Activated T-helper 1 cell treated with anti-CD3 and anti-CD28 coated beads, Interleukin-12 subunit alpha, Interleukin-12 subunit beta, Interleukin-2, Interleukin-4 antibody, amounts not matched to agents 30 ng/mL and 10 ng/mL and 1 ng/mL, durations not matched to agents 14 hours and 24 hours and 36 hours (primary cell): Measurements from ENCODE around the gene SMS. TPM values are rescaled to one million over a fixed set of nuclear protein-coding genes. Genes with fewer than 3 reads are reported as not detected.
A peak's percentile ranks its signal among the peaks of the same experiment; 100 is the strongest.

ENCODE experiments used
- DNase-seq: peaks from one replicate; pipeline ENCODE4 v3.0.0; 2021; ENCODE audit warnings: low spot score
- H3K27ac Mint-ChIP-seq: one replicate; pipeline ENCODE4 v1.8.0; 2021; ENCODE audit warnings: mild to moderate bottlenecking, mixed read lengths
- H3K27me3 Mint-ChIP-seq: one replicate; pipeline ENCODE4 v1.8.0; 2022; ENCODE audit warnings: mild to moderate bottlenecking, moderate library complexity, mixed read lengths; ENCODE audit not compliant: insufficient read depth
- H3K36me3 Mint-ChIP-seq: one replicate; pipeline ENCODE4 v1.8.0; 2021; ENCODE audit warnings: low read depth, mixed read lengths
- H3K4me1 Mint-ChIP-seq: one replicate; pipeline ENCODE4 v1.8.0; 2021; ENCODE audit warnings: low read depth, mixed read lengths
- H3K4me3 Mint-ChIP-seq: one replicate; pipeline ENCODE4 v1.8.0; 2021; ENCODE audit warnings: mild to moderate bottlenecking, moderate library complexity, mixed read lengths
- H3K9me3 Mint-ChIP-seq: one replicate; pipeline ENCODE4 v1.8.0; 2021; ENCODE audit warnings: mixed read lengths
- intact Hi-C: fragments of 100-400 bp; cut with micrococcal nuclease; formaldehyde crosslinking; loops from one replicate; pipeline ENCODE4 v1.15.1; 2024
- total RNA-seq: library from RNA; stranded (reverse); gene quantifications from 2 replicates; pipeline ENCODE4 v1.2.3, GENCODE V29; 2022

The SMS gene
- total RNA-seq, 1 donor from 2014 or later = 144 TPM

GRCh38 chrX:21956783-21957182 is 16.3 kb downstream of the SMS start:
- intact Hi-C loops = no loop called here
- Mint-ChIP-seq H3K27ac (no peak overlapping the region), H3K36me3 (peaks cover 11% of the 10 kb centered on the region), H3K27me3 (no peaks in the 10 kb centered on the region), H3K4me1 (peaks cover 45% of the 10 kb centered on the region), H3K4me3 (no peak overlapping the region), H3K9me3 (no peaks in the 10 kb centered on the region)
- no peak for DNase-seq

- Mint-ChIP-seq H3K9me3 (no peaks in the 10 kb centered on the region), H3K4me3 (no peak overlapping the region)
Observed at GRCh38 chrX:21958187-21958586, 17.7 kb downstream of the SMS start.

GRCh38 chrX:21958916-21959315 is 18.4 kb downstream of the SMS start:
- Mint-ChIP-seq H3K27me3 (no peaks in the 10 kb centered on the region), H3K27ac (no peak overlapping the region), H3K9me3 (no peaks in the 10 kb centered on the region), H3K4me3 (no peak overlapping the region), H3K36me3 (peaks cover 8% of the 10 kb centered on the region), H3K4me1 (peaks cover 44% of the 10 kb centered on the region)
- no peak for DNase-seq
- intact Hi-C loops = no loop called here

More at GRCh38 chrX:21958187-21958586, 17.7 kb downstream of the SMS start:
- Mint-ChIP-seq H3K36me3 (peaks cover 8% of the 10 kb centered on the region), H3K27me3 (no peaks in the 10 kb centered on the region), H3K4me1 (peaks cover 45% of the 10 kb centered on the region), H3K27ac (no peak overlapping the region)
- DNase-seq = no peak
- intact Hi-C loops = no loop called here

DNA sequence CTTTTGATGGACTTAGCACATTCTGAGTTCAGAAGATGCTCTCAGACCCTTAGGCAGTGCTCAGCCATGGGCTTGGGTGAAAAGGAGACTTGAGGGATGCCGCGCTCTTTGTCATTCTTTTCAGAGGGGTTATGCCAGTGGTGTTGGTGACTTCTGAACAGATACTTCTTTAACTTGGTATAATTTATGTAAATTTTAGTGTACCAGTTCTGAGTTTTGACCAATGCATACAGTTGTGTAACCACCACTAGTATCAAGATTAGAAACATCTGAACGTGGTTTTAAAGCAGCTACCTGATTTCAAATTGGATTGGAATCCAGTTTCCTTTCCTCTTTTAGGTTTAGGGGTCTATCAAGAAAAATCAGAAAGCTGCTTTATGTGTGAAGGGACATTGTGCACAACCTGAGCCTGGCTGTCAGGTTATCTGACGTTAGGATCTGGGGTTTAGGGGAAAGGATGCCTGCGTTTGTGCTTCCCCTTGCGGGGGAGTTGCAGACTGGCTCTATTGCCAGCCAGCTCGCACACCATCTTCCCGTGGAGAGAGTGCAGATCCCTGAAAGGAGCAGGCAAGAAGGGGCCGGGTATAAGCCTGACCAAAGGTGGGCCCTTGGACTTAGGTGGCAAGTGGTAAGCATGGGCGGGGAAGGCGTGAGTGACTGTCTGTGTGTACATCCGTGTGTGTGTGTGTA is 19.0 kb downstream of the SMS start:
- H3K9me3 Mint-ChIP-seq = no peaks in the 10 kb centered on the region
- intact Hi-C loops = no loop called here
- H3K27ac Mint-ChIP-seq = peak overlapping the region; percentile 40
- no peak for DNase-seq
- no peaks in the 10 kb centered on the region for H3K27me3 Mint-ChIP-seq
- peaks cover 8% of the 10 kb centered on the region for H3K36me3 Mint-ChIP-seq
- H3K4me1 Mint-ChIP-seq = peaks cover 44% of the 10 kb centered on the region
- H3K4me3 Mint-ChIP-seq = peak overlapping the region; percentile 1

DNA sequence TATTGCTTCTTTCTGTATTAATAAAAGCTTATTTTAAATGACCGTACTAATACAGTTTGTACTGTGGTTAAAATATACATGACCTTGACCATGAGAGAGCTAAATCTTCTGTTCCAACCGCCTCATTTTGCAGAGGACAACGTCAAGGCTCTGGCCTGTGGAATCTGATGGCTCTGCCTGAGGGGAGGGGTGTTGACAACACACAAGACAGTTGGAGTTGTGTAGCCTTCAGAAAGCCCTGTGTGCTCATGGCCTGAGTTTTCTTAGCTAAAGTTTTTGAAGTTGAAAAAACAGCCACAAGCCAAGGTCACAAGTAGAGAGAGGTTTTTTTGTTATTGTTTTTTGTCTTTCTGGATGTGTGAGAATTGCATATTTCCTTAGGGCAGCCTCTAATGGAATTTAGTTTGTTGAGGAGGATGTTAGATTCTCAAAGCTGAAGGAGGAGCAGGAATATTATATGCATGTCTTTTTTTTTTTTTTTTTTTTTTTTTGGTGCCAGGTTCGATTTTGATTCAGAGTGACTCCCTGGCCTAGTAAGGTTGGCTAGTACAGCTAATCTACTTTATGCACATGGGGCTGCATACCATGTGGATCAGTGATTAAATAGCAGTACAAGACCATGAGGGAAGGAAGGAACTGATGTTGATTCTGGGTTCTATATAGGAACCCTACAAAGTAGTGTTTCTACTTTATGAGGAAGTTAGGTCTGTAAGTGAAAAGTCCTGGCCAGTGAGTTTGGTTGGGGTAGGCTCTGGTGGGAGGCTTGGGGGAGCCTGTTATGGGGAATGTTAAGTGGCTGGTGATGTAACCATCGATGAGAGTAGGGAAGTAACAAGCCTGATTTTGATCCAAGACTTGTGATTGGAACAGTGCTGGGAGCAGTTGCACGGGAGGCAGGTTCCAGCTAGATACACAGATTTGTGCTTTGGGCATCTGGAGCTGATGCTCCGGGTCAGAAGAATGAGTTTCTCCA is 20.3 kb downstream of the SMS start:
- peak overlapping the region; percentile 64 for H3K27ac Mint-ChIP-seq
- H3K36me3 Mint-ChIP-seq = peaks cover 5% of the 10 kb centered on the region
- DNase-seq = no peak
- intact Hi-C loops = no loop called here
- H3K9me3 Mint-ChIP-seq = no peaks in the 10 kb centered on the region
- no peaks in the 10 kb centered on the region for H3K27me3 Mint-ChIP-seq
- H3K4me3 Mint-ChIP-seq = no peak overlapping the region
- peaks cover 37% of the 10 kb centered on the region for H3K4me1 Mint-ChIP-seq

DNA sequence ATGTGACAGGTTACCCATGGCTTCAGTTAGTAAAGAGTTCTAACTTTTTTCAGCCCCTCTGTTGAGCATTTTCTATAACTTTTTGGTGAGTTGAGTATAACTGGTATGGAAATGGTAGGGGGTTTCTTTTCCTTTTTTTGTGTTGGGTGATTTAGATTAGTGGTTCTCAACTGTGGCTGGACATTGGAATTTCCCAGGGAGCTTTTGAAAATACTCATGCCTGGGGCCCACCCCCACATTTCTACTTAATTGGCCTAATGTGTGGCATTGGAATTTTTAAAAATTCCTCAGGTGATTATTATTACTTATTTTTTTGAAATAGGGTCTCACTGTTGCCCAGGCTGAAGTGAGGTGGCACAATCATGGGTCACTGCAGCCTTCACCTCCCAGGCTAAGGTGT is 21.9 kb downstream of the SMS start:
- Mint-ChIP-seq H3K9me3 (no peaks in the 10 kb centered on the region), H3K27me3 (no peaks in the 10 kb centered on the region), H3K4me1 (peaks cover 37% of the 10 kb centered on the region), H3K27ac (no peak overlapping the region), H3K36me3 (peaks cover 14% of the 10 kb centered on the region), H3K4me3 (no peak overlapping the region)
- no peak for DNase-seq
- intact Hi-C loops = no loop called here

GRCh38 chrX:21963269-21963668 is 22.8 kb downstream of the SMS start:
- intact Hi-C loops = no loop called here
- Mint-ChIP-seq H3K4me1 (peaks cover 30% of the 10 kb centered on the region), H3K4me3 (no peak overlapping the region), H3K27ac (no peak overlapping the region), H3K27me3 (no peaks in the 10 kb centered on the region), H3K36me3 (peaks cover 16% of the 10 kb centered on the region), H3K9me3 (no peaks in the 10 kb centered on the region)
- DNase-seq = no peak

GRCh38 chrX:21963731-21964405 is 23.4 kb downstream of the SMS start:
- H3K4me1 Mint-ChIP-seq = peaks cover 28% of the 10 kb centered on the region
- no peaks in the 10 kb centered on the region for H3K9me3 Mint-ChIP-seq
- DNase-seq = no peak
- intact Hi-C loops = no loop called here
- H3K27ac Mint-ChIP-seq = no peak overlapping the region
- no peaks in the 10 kb centered on the region for H3K27me3 Mint-ChIP-seq
- peaks cover 16% of the 10 kb centered on the region for H3K36me3 Mint-ChIP-seq
- no peak overlapping the region for H3K4me3 Mint-ChIP-seq

- DNase-seq = no peak
- Mint-ChIP-seq H3K27me3 (no peaks in the 10 kb centered on the region), H3K36me3 (peaks cover 17% of the 10 kb centered on the region), H3K27ac (no peak overlapping the region), H3K4me3 (no peak overlapping the region), H3K4me1 (peaks cover 8% of the 10 kb centered on the region), H3K9me3 (no peaks in the 10 kb centered on the region)
- intact Hi-C loops = no loop called here
Observed at GRCh38 chrX:21966866-21967265, 26.4 kb downstream of the SMS start.

- no peak for DNase-seq
- Mint-ChIP-seq H3K4me3 (no peak overlapping the region), H3K36me3 (peaks cover 26% of the 10 kb centered on the region), H3K27ac (no peak overlapping the region), H3K27me3 (no peaks in the 10 kb centered on the region), H3K4me1 (peaks cover 19% of the 10 kb centered on the region), H3K9me3 (no peaks in the 10 kb centered on the region)
- intact Hi-C loops = no loop called here
Observed at GRCh38 chrX:21968333-21968732, 27.8 kb downstream of the SMS start.

DNA sequence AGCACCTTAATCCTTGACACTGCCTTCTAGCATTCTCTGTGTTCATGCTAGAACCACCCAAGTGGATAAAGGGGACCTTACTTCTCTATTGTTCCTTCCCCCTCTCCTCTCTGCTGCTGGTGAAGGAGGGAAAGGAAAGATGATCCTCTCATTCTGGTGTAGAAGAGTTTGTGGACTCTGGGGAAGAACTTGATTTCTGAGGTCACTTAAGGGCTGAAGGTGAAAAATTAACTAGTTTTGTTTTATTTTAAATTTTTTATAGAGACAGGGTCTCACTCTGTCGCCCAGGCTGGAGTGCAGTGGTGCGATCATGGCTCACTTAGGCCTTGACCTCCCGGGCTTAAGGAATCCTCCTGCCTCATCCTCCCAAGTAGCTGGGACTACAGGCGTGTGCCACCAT is 29.8 kb downstream of the SMS start:
- no peak for DNase-seq
- Mint-ChIP-seq H3K4me1 (peaks cover 34% of the 10 kb centered on the region), H3K27me3 (no peaks in the 10 kb centered on the region), H3K36me3 (peaks cover 35% of the 10 kb centered on the region), H3K4me3 (no peak overlapping the region), H3K27ac (peak overlapping the region; percentile 52), H3K9me3 (no peaks in the 10 kb centered on the region)
- intact Hi-C loops = loop anchor here (5.0 to 10.0 kb wide), 2 partner anchors 596 to 1443 kb away; partner anchors contain the start of gene CNKSR2

GRCh38 chrX:21972046-21972445 is 31.5 kb downstream of the SMS start:
- Mint-ChIP-seq H3K4me3 (peak overlapping the region; percentile 19), H3K27me3 (no peaks in the 10 kb centered on the region), H3K36me3 (peaks cover 35% of the 10 kb centered on the region), H3K9me3 (no peaks in the 10 kb centered on the region), H3K4me1 (peaks cover 45% of the 10 kb centered on the region), H3K27ac (peak overlapping the region; percentile 70)
- no peak for DNase-seq
- intact Hi-C loops = loop anchor here (5.0 to 10.0 kb wide), 2 partner anchors 597 to 1445 kb away; partner anchors contain the start of gene CNKSR2
